Measurements from ENCODE around the gene RASGEF1B.

Gene RASGEF1B

DNA sequence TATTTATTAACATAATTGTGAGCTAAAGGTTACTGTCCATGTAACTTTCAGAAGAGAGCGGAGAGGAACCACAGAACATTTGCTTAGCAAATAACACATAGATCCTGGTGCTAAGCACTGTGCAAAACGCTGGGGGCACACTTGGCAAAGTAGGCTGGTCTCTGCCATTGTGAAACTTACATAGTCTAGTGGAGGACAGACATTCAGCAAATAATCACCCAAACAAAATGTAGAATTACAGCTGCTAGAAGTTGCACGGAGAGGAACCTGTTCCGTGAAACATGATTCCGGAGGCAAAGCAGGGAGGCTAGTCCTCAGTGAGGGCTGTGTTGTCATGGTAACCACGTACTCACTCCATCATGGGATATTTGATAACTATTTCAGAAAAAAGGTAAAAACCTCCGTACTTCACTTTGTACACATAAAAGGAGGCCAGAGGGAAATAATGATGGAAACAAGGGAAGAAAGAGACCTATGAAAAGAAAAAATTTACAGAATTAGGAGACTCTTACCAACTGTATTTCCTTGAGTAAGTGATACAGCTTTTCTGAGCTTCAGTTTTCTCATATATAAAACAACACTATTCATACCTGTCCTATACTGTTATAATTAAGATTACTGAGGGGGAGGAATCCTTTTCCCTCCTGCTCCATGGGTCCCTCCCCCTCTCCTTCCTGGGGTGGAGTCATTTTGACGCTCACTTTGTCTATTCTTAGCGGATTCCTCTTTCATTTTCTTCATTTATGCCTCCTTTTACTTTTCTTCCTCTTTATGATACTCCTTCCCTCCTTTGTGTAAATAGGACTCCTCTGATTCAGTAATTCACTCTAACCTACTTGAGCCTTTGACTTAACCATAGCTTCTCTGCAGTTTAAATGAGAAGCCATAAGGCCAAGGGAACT is 825 bp upstream of the RASGEF1B start:
- peak overlapping the region; percentile 65 for H3K4me3 ChIP-seq (ENCODE audit: low read length)
- TF ChIP-seq, protein P1, sequence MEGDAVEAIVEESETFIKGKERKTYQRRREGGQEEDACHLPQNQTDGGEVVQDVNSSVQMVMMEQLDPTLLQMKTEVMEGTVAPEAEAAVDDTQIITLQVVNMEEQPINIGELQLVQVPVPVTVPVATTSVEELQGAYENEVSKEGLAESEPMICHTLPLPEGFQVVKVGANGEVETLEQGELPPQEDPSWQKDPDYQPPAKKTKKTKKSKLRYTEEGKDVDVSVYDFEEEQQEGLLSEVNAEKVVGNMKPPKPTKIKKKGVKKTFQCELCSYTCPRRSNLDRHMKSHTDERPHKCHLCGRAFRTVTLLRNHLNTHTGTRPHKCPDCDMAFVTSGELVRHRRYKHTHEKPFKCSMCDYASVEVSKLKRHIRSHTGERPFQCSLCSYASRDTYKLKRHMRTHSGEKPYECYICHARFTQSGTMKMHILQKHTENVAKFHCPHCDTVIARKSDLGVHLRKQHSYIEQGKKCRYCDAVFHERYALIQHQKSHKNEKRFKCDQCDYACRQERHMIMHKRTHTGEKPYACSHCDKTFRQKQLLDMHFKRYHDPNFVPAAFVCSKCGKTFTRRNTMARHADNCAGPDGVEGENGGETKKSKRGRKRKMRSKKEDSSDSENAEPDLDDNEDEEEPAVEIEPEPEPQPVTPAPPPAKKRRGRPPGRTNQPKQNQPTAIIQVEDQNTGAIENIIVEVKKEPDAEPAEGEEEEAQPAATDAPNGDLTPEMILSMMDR (conservative IDR thresholded peaks at IDR 0.05; ENCODE audit: low read depth, low read length): peak; percentile 55
- DNase-seq (ENCODE audit: low read depth): no peak

DNA sequence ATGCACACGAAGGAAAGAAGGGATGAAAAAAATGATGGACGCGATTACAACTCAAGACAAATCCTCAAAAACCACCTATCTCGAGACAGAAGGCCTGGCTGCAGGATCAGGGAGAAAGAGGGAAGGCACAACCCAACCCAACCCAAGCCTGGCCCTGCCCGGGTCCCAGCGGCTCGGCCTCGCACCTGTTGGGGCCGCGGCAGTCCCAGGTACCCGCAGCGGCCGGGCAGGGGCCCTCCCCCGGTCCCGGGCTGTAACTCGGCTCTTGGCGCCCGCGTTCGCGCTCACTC is 464 bp downstream of the RASGEF1B start:
- no peak for DNase-seq (ENCODE audit: low read depth)
- peak overlapping the region; percentile 82 for H3K4me3 ChIP-seq (ENCODE audit: low read length)
- TF ChIP-seq, protein P1 (conservative IDR thresholded peaks at IDR 0.05; ENCODE audit: low read depth, low read length): no peak

DNA sequence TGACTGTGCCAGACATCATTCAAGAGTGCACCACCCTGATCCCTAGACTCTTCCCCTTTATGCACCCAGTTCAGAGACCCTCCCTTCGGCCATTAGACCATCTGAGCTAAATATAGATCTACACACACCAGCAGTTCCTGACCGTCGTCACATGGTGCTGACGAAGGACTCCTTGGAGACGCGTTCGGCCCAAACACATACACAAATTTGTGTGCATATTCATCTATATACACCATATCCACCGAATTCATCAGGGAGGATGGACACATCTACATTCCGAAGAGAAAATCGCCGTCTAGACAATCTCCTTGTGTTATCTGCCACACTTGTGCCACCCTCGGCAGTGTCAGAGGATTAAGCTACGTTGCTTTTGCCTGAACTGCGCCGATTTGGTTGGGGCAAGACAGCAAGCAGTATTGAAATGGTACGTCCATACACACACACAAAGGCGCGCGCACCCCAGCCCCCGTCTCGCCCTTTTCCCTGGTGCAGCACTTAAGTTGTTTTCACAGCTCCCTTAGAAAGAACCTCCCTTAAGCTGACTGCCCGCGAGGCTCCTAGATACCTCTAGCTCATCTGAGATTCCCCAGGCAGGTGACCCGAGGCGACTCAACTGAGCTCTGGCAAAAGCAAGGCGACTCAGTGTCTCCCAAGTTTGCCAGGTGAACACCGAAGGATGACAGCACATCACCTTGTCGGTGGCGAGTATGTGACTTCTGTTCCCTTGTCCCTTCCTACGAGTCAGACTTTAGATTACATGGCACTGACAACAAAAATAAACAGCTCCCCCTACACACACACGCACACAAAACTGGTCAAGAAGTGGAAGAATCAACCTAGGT is 1.0 kb downstream of the RASGEF1B start:
- H3K4me3 ChIP-seq (ENCODE audit: low read length): peak overlapping the region; percentile 82
- TF ChIP-seq, protein P1 (conservative IDR thresholded peaks at IDR 0.05; ENCODE audit: low read depth, low read length): peak; percentile 8
- DNase-seq (ENCODE audit: low read depth): no peak

DNA sequence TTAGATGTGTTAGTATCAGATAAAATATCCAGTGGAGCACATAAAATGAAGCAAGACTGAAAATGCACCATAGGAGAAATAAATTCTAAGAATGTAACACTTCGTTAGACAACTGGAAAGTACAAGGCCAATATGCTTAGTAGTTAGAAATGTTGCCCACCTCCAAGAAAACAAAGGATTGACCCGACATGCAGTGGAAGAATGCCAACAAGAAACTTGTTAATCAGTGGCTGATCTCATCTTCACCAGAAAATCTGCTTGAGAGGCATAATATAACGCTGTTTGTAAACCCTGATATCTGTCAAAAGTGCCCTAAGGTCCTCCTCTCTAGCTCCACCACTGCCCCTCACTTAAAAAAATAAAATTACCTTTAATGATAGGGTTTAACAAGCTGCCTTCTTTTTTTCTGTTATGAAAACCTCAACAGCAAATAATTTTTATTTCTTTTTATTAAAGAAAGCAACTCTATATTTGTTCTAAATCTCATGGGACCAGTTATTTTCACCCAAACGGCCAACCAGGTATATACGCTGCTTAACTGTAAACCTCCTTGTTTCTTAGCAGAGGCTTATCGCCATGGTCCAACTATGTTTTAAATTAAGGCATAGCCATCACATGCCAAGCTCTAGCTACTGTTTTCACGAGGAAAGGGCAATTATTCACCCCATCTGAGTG is 1.8 kb downstream of the RASGEF1B start:
- H3K4me3 ChIP-seq (ENCODE audit: low read length): peak overlapping the region; percentile 82
- TF ChIP-seq, protein P1 (conservative IDR thresholded peaks at IDR 0.05; ENCODE audit: low read depth, low read length): no peak
- no peak for DNase-seq (ENCODE audit: low read depth)

DNA sequence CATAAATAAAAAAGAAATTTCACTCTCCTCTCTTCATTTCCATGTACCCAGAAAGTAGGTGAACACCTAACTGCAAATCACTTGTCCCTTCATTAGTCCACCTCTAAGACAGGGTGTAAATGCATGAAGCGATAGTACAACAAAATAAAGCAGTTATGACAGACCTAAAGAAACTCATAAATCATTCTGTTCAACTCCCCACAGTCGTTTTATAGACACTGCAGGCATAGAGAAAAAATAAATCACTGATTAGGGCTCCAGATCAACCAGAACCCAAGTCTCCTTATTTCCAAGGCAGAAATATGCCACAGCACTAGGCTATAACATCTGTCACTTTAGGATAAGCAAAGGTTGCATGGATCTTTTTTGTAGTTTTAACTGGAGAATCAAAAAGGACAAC is 3.0 kb downstream of the RASGEF1B start:
- H3K4me3 ChIP-seq (ENCODE audit: low read length): no peak overlapping the region
- no peak for DNase-seq (ENCODE audit: low read depth)
- TF ChIP-seq, protein P1 (conservative IDR thresholded peaks at IDR 0.05; ENCODE audit: low read depth, low read length): no peak

DNA sequence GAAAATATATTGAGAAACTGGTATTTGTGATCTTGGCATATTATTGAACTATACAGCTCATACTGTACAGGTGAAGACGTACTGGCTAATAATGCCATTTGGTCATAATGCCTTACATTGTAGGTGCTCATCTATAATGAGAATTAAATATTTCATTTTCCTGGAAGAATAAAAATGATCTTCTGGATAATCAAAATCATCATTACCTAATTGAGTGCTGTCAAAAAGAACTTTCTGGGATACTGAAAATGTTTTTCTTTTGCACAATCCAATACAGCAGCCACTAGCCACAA is 4.1 kb downstream of the RASGEF1B start:
- TF ChIP-seq, protein P1 (conservative IDR thresholded peaks at IDR 0.05; ENCODE audit: low read depth, low read length): no peak
- no peak overlapping the region for H3K4me3 ChIP-seq (ENCODE audit: low read length)
- DNase-seq (ENCODE audit: low read depth): no peak

Data from retinal pigment epithelial cell (primary cell).